Body of pancreas (tissue), 4 donors: ENCODE data around the gene MAGI1. TPM values are rescaled to one million over a fixed set of nuclear protein-coding genes. Genes with fewer than 3 reads are reported as not detected.

Experiments used
- ATAC-seq: fragments of 150-250 bp; one replicate; pipeline ENCODE4 v1.9.1; 2016
- DNase-seq, 4 donors: peaks; one replicate each; pipeline ENCODE4 v3.0.0-alpha.2; 2019
- H3K27ac ChIP-seq, 4 donors: fragments of 200-600 bp; sonication (generic); 1 replicate in 3 of 4; 2 replicates in 1 of 4; pipeline versions ENCODE4 v1.5.1 to v1.6.1; 2016 to 2019; ENCODE audit warnings: mild to moderate bottlenecking in 1 of 4, mixed read lengths in 1 of 4, moderate library complexity in 1 of 4
- H3K27me3 ChIP-seq, 2 donors: fragments of 200-600 bp; sonication (generic); one replicate each; pipeline ENCODE4 v1.6.0; 2016; ENCODE audit warnings: mild to moderate bottlenecking in 1 of 2
- H3K36me3 ChIP-seq, 2 donors: fragments of 200-600 bp; sonication (generic); replicated peaks in 1 of 2; 2 replicates each; pipeline ENCODE4 v1.5.1; 2016; ENCODE audit warnings: low read depth in 2 of 2; ENCODE audit not compliant: insufficient read depth in 1 of 2
- H3K4me1 ChIP-seq: fragments of 200-600 bp; sonication (generic); one replicate; pipeline ENCODE4 v1.6.0; 2016
- H3K4me3 ChIP-seq, 2 donors: fragments of 200-600 bp; sonication (generic); 1 replicate in 1 of 2; 2 replicates in 1 of 2; pipeline ENCODE4 v1.5.1; 2016 to 2019
- H3K9me3 ChIP-seq, 3 donors: fragments of 200-600 bp; sonication (generic); 1 replicate in 2 of 3; 2 replicates in 1 of 3; pipeline ENCODE4 v1.5.1; 2016
- CTCF ChIP-seq, 7 experiments: fragments of 450-650 bp in 4 of 7; fragments of 200-600 bp in 3 of 7; sonication (generic) in 3 of 7; IDR thresholded peaks; one replicate each; pipeline ENCODE4 v1.5.1; 2016 to 2019; ENCODE audit warnings: antibody characterized with exemption in 7 of 7
- POLR2A ChIP-seq, 3 donors: fragments of 450-650 bp; IDR thresholded peaks; one replicate each; pipeline ENCODE4 v1.6.1; 2016; ENCODE audit warnings: antibody characterized with exemption in 3 of 3, mild to moderate bottlenecking in 2 of 3
- WGBS, 2 donors: methylation state at CpG; one replicate each; pipeline ENCODE4 v1.1.5; 2017; 5-methylcytosine and 5-hydroxymethylcytosine counted together
- intact Hi-C: fragments of 100-400 bp; cut with DNase I; formaldehyde crosslinking; loops from one replicate; pipeline ENCODE4 v1.15.1; 2023
- total RNA-seq, 2 donors: library from RNA; depleted of rRNA; stranded (reverse); fragments of >200 nt; gene quantifications; one replicate each; pipeline ENCODE4 v1.1.0, GENCODE V29; 2016

The MAGI1 gene
- total RNA-seq, 2 donors from 2014 or later: 44.2 to 63.6 TPM

DNA sequence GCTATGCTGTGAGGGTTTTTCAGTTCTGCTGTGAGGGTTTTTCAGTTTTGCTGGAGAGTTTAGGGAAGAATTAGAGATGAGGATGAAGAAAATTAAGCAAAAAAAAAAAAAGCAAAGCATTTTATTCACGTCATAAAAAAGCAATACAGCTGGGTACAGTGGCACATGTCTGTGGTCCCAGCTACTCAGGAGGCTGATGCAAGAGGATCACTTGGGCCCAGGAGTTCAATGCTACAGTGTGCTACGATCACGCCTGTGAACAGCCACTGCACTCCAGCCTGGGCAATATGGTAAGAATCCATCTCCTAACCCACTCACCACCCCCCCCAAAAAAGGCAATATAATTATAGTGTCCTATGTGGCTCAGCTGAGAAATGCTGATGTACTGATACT lies 162.7 kb downstream of the MAGI1 start:
- H3K27me3 ChIP-seq: no peaks in the 10 kb centered on the region
- no peak overlapping the region for H3K4me3 ChIP-seq
- ATAC-seq (no peak), DNase-seq (no peak)
- no peaks in the 10 kb centered on the region for H3K36me3 ChIP-seq
- no peaks in the 10 kb centered on the region for H3K9me3 ChIP-seq
- H3K4me1 ChIP-seq: peaks cover 27% of the 10 kb centered on the region
- H3K27ac ChIP-seq: peak overlapping the region in 1 of 4 donors; percentile 3
- TF ChIP-seq CTCF (IDR thresholded peaks at IDR 0.05) (no peak), POLR2A (IDR thresholded peaks at IDR 0.05) (no peak)
- intact Hi-C loops: no loop called here
- WGBS, 2 donors: 85 to 91% methylated on average over 3 of the region's 3 CpGs

GRCh38 chr3:65875393-65876027 lies 163.2 kb downstream of the MAGI1 start:
- H3K9me3 ChIP-seq: no peaks in the 10 kb centered on the region
- TF ChIP-seq POLR2A (IDR thresholded peaks at IDR 0.05): no peak
- no peak for TF ChIP-seq CTCF (IDR thresholded peaks at IDR 0.05)
- no peak for DNase-seq
- intact Hi-C loops: no loop called here
- no peak for ATAC-seq
- H3K27me3 ChIP-seq: no peaks in the 10 kb centered on the region
- no peaks in the 10 kb centered on the region for H3K36me3 ChIP-seq
- H3K27ac ChIP-seq: peak overlapping the region in 2 of 4 donors; percentile 3 to 12
- peaks cover 31% of the 10 kb centered on the region for H3K4me1 ChIP-seq
- no peak overlapping the region for H3K4me3 ChIP-seq
- 53 to 62% methylated on average over 6 of the region's 6 CpGs for WGBS, 2 donors

GRCh38 chr3:65873869-65874268 lies 164.8 kb downstream of the MAGI1 start:
- intact Hi-C loops: no loop called here
- ATAC-seq (no peak), DNase-seq (no peak)
- TF ChIP-seq POLR2A (IDR thresholded peaks at IDR 0.05): no peak
- TF ChIP-seq CTCF (IDR thresholded peaks at IDR 0.05): no peak
- H3K27me3 ChIP-seq: no peaks in the 10 kb centered on the region
- WGBS, 2 donors: 94 to 95% methylated on average over 3 of the region's 3 CpGs
- H3K4me1 ChIP-seq: peaks cover 38% of the 10 kb centered on the region
- no peaks in the 10 kb centered on the region for H3K9me3 ChIP-seq
- no peak overlapping the region for H3K4me3 ChIP-seq
- no peak overlapping the region for H3K27ac ChIP-seq
- H3K36me3 ChIP-seq: no peaks in the 10 kb centered on the region

DNA sequence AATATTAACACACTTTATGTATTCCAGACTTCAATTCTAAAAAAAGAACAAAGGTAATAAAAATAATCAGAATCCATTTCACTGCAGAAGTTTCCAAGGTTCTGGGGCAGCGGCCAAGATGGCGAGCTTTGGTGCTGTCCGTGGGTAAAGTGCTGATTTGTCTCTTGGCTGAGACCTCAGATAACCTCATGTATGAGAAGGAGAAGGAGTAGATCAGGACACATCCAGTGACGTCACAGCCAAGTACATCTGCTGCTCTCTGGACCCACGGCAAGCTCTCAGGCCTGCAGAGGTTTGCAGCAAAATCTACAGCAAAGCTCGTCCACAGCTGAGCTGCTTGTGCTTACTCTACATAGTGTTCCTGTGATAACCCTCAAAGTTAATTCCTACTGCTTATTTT lies 165.7 kb downstream of the MAGI1 start:
- intact Hi-C loops: no loop called here
- WGBS, 2 donors: 73 to 79% methylated on average over 5 to 6 of the region's 6 CpGs
- Histone ChIP-seq H3K4me1 (peaks cover 38% of the 10 kb centered on the region), H3K36me3 (no peaks in the 10 kb centered on the region), H3K4me3 (no peak overlapping the region), H3K27me3 (no peaks in the 10 kb centered on the region), H3K9me3 (no peaks in the 10 kb centered on the region), H3K27ac (no peak overlapping the region)
- DNase-seq (peak in 3 of 4 donors; percentile 20 to 46 (median 32)), ATAC-seq (no peak)
- no peak for TF ChIP-seq POLR2A (IDR thresholded peaks at IDR 0.05)
- no peak for TF ChIP-seq CTCF (IDR thresholded peaks at IDR 0.05)
